Measurements from ENCODE around the gene SPNS2.

SPNS2 gene

GRCh38 chr17:4522661-4523060 is 24.0 kb downstream of the SPNS2 start:
- no peak for DNase-seq

GRCh38 chr17:4523946-4524345 is 25.3 kb downstream of the SPNS2 start:
- no peak for DNase-seq

GRCh38 chr17:4525691-4526397 is 27.2 kb downstream of the SPNS2 start:
- DNase-seq = no peak

- no peak for DNase-seq
Measured at GRCh38 chr17:4527134-4527533, 28.5 kb downstream of the SPNS2 start.

GRCh38 chr17:4527566-4528125 is 29.0 kb downstream of the SPNS2 start:
- no peak for DNase-seq

GRCh38 chr17:4529533-4530152 is 31.0 kb downstream of the SPNS2 start:
- DNase-seq = no peak

GRCh38 chr17:4530799-4531730 is 32.4 kb downstream of the SPNS2 start:
- DNase-seq = no peak

GRCh38 chr17:4531988-4532736 is 33.5 kb downstream of the SPNS2 start:
- DNase-seq = no peak

GRCh38 chr17:4532860-4533522 is 34.3 kb downstream of the SPNS2 start:
- DNase-seq = no peak

GRCh38 chr17:4533523-4534504 is 35.1 kb downstream of the SPNS2 start:
- DNase-seq = no peak

GRCh38 chr17:4534515-4534914 is 35.8 kb downstream of the SPNS2 start:
- no peak for DNase-seq

- DNase-seq = no peak
Measured at GRCh38 chr17:4534928-4535666, 36.4 kb downstream of the SPNS2 start.

- DNase-seq = no peak
Measured at GRCh38 chr17:4535667-4536258, 37.1 kb downstream of the SPNS2 start.

- DNase-seq = no peak
Measured at GRCh38 chr17:4536259-4536741, 37.6 kb downstream of the SPNS2 start.

GRCh38 chr17:4536742-4537411 is 38.2 kb downstream of the SPNS2 start:
- DNase-seq = no peak

- DNase-seq = no peak
Measured at GRCh38 chr17:4537451-4538235, 39.0 kb downstream of the SPNS2 start.

- no peak for DNase-seq
Measured at GRCh38 chr17:4538236-4539002, 39.7 kb downstream of the SPNS2 start.

All from HCEC 1CT (cell line).